Subcutaneous abdominal adipose tissue (tissue), 5 donors: Measurements from ENCODE around the gene NCK2.
"Not testable (repeated sequence)": the region's sequence is repeated elsewhere in the genome, so short reads cannot be mapped to it uniquely, and the experiment has no call there.

Experiments
- H3K27ac ChIP-seq: one replicate; pipeline ENCODE4 v1.7.0; 2013; ENCODE audit warnings: low read depth, mild to moderate bottlenecking, inconsistent platforms, low read length, moderate library complexity
- H3K27me3 ChIP-seq, 5 donors: one replicate each; pipeline ENCODE4 v1.7.0; 2013; ENCODE audit warnings: low read length in 5 of 5, inconsistent platforms in 1 of 5; ENCODE audit not compliant: control insufficient read depth in 5 of 5, insufficient read depth in 4 of 5
- H3K36me3 ChIP-seq, 5 donors: one replicate each; pipeline ENCODE4 v1.7.0; 2013; ENCODE audit warnings: low read length in 5 of 5; ENCODE audit not compliant: control insufficient read depth in 5 of 5, insufficient read depth in 5 of 5
- H3K4me1 ChIP-seq, 5 donors: one replicate each; pipeline ENCODE4 v1.7.0; 2013; ENCODE audit warnings: low read length in 5 of 5, mild to moderate bottlenecking in 3 of 5, moderate library complexity in 1 of 5; ENCODE audit not compliant: control insufficient read depth in 5 of 5, insufficient read depth in 5 of 5
- H3K4me3 ChIP-seq, 5 donors: one replicate each; pipeline ENCODE4 v1.7.0; 2013; ENCODE audit warnings: low read length in 5 of 5, low read depth in 1 of 5
- H3K9ac ChIP-seq, 5 donors: one replicate each; pipeline ENCODE4 v1.7.0; 2013; ENCODE audit warnings: low read length in 5 of 5, mild to moderate bottlenecking in 4 of 5, moderate library complexity in 3 of 5
- H3K9me3 ChIP-seq, 5 donors: one replicate each; pipeline ENCODE4 v1.7.0; 2013; ENCODE audit warnings: low read length in 5 of 5; ENCODE audit not compliant: control insufficient read depth in 5 of 5
- donor health status: healthy.
- donor health status: healthy.
- donor health status: healthy.
- donor health status: healthy.
- donor health status: healthy.

NCK2 gene

DNA sequence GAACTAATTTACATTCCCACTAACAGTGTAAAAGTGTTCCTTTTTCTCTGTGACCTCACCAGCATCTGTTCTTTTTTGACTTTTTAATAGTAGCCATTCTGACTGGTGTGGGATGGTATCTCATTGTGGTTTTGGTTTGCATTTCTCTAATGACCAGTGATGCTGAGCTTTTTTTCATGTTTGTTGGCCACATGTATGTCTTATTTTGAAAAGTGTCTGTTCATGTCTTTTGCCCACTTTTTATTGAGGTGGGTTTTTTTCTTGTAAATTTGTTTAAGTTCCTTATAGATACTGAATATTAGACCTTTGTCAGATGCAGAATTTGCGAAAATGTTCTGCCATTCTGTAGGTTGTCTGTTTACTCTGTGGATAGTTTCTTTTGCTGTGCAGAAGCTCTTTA lies 153.0 kb downstream of the NCK2 start:
- not testable (repeated sequence) for H3K27me3 ChIP-seq, H3K27ac ChIP-seq, H3K4me3 ChIP-seq, H3K9ac ChIP-seq, H3K9me3 ChIP-seq, H3K4me1 ChIP-seq
- H3K36me3 ChIP-seq, result peaks cover 0 to 22% (median 17%) of the 10 kb centered on the region in 5 donors

DNA sequence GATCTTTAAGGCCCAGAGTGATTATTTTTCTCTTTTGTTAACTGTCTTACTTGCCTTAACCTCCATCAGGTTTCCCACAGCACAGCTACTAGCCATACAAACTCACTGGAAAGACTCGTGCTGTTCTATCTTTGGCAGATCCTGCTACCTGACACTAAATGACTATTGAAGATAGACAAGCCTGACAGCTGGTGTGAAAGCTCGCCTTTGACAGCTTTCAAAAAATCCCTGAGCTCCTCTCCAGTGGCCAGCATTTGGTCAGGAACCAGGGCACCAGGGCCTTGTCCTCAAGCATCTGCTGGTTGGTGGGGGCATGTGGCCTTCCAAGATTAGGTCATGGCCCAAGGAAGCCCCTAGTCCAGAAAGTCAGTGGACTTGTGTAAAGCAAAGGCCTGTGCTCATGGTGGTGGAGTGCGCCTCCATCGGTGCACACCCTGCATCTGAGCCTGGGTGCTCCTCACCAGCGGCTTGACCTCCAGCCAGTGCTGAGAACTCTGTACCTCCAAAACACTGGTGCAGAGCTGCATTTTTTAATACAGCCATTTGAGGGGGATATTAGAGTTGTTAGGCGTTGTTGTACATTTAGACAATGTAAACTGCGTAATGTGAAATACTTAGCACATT lies 158.5 kb downstream of the NCK2 start:
- Histone ChIP-seq H3K9ac (no peak overlapping the region), H3K4me3 (no peak overlapping the region), H3K27ac (no peak overlapping the region), H3K27me3 (no peaks in the 10 kb centered on the region), H3K4me1 (peaks cover 0 to 11% (median 8%) of the 10 kb centered on the region in 5 donors), H3K9me3 (peaks cover 0 to 5% (median 0%) of the 10 kb centered on the region in 5 donors), H3K36me3 (no peaks in the 10 kb centered on the region)

DNA sequence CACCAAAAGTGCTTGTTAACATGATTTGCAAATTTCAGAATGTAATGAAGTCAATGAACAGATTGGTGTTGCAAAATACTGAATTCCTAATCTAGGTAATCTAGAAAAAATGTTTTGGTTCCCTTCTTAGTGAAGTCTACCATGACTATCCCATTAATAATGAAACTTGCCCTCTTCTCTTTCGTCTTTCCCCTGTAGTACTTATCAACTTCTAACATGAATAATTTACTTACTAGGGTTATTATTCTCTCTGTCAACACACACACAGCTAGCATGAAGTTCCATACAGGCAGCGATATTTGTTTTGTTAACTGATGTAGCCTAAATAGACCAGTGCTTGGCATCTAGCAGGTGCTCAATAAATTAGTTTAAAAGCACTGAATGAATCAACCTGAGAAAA lies 160.2 kb downstream of the NCK2 start:
- H3K9me3 ChIP-seq, result peaks cover 0 to 5% (median 0%) of the 10 kb centered on the region in 5 donors
- H3K9ac ChIP-seq, result no peak overlapping the region
- H3K27ac ChIP-seq, result no peak overlapping the region
- no peaks in the 10 kb centered on the region for H3K27me3 ChIP-seq
- peaks cover 0 to 11% (median 9%) of the 10 kb centered on the region in 5 donors for H3K4me1 ChIP-seq
- H3K4me3 ChIP-seq, result no peak overlapping the region
- H3K36me3 ChIP-seq, result no peaks in the 10 kb centered on the region

DNA sequence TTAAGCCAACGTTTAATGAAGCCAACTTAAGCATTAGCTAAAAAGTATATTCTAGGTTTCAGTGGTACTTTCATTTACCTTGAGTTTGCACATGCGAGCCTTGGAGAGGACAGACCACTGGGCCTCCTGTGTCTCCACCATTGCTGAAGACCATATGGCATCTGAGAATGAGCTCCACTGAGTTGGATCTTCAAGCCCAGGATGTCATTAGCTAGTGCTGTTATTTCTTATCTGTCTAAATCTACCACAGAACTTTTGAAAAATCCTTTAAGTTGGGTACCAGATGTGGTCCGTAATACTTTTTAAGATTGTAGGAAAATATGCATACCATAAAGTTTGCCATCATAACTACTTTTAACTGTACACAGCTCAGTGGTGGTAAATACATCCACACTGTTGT lies 161.8 kb downstream of the NCK2 start:
- Histone ChIP-seq H3K9me3 (peaks cover 0 to 3% (median 0%) of the 10 kb centered on the region in 5 donors), H3K27ac (no peak overlapping the region), H3K36me3 (no peaks in the 10 kb centered on the region), H3K4me3 (no peak overlapping the region), H3K9ac (no peak overlapping the region), H3K4me1 (peaks cover 0 to 11% (median 9%) of the 10 kb centered on the region in 5 donors), H3K27me3 (no peaks in the 10 kb centered on the region)

DNA sequence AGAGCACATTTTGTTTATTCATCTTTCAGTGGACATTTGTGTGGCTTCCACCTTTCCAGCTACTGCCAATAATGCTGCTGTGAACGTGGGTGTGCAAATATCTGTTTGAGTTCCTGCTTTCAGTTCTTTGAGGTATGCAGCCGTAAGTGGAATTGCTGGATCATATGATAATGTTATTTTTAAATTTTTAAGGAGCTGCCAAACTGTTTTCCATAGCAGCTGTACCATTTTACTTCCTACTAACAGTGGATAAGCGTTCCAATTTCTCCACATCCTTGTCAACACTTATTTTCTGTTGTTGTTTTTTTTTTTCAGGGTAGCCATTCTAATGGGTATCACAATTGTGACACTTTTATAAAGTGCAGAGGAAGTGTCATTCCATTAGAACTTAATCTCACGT lies 162.5 kb downstream of the NCK2 start:
- Histone ChIP-seq H3K27ac (no peak overlapping the region), H3K36me3 (no peaks in the 10 kb centered on the region), H3K9me3 (no peaks in the 10 kb centered on the region), H3K27me3 (no peaks in the 10 kb centered on the region), H3K9ac (no peak overlapping the region), H3K4me3 (no peak overlapping the region), H3K4me1 (peaks cover 0 to 11% (median 9%) of the 10 kb centered on the region in 5 donors)

DNA sequence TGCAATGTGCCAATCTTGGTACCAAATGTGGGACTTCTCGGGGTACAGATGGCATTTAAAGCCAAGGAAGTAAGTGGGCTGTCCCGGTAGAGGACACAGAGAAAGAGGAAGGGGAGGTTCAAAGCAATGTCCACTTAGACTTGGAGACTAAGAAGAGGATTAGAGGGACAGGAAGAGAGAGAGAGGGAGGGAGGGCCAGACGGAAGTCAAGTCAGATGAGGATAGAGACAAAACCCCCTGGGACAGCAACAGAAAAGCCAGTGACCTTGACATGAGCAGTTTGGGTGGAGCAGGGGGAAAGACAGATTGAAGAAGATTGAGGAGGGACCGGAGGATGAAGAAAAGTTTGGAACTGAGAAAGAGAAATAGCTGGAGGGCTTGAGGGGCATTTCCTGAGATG lies 164.5 kb downstream of the NCK2 start:
- Histone ChIP-seq H3K4me1 (peaks cover 0 to 11% (median 9%) of the 10 kb centered on the region in 5 donors), H3K27ac (no peak overlapping the region)

DNA sequence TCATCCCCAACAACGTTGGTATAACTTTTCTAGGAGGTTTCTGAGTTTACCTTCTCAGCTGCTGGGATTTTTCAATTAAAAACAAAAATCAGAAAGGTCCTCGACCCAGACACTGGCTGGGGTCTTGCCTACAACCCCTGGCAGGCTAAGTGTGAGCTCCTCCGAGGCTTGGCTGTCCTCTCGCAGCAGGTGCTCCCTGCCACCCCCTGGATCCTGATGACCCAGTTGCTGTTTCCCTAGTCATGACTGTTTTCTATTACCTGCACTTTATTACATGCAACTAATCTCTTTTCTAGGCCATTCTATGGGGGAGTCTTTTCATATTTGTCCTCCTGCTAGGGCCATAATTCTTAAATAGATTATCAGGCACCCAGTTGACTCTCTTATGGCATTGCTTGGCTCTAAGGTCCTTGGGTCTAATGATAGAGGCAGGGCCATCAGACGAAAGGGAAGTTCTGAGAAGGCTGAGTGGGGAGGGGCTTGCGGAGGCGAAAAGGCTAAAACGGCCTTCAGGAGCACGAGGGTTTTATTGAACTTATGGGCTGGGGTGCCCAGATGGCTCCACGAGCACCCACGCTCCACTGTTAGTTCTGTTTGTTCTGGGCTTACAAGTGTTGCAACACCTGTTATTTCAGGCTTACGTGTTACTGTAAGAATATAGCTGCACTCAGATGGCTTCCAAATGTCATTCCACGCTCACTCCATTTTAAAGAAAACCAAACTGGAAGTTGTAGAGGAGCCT lies 166.0 kb downstream of the NCK2 start:
- Histone ChIP-seq H3K9me3 (peaks cover 4 to 22% (median 19%) of the 10 kb centered on the region in 5 donors), H3K4me3 (no peak overlapping the region), H3K27ac (no peak overlapping the region), H3K36me3 (no peaks in the 10 kb centered on the region), H3K9ac (no peak overlapping the region), H3K27me3 (no peaks in the 10 kb centered on the region), H3K4me1 (peaks cover 0 to 3% (median 1%) of the 10 kb centered on the region in 5 donors)

More for the DNA sequence above, 164.5 kb downstream of the NCK2 start:
- Histone ChIP-seq H3K9ac (no peak overlapping the region), H3K27me3 (no peaks in the 10 kb centered on the region), H3K9me3 (peaks cover 2 to 11% (median 6%) of the 10 kb centered on the region in 5 donors), H3K36me3 (no peaks in the 10 kb centered on the region), H3K4me3 (no peak overlapping the region)

DNA sequence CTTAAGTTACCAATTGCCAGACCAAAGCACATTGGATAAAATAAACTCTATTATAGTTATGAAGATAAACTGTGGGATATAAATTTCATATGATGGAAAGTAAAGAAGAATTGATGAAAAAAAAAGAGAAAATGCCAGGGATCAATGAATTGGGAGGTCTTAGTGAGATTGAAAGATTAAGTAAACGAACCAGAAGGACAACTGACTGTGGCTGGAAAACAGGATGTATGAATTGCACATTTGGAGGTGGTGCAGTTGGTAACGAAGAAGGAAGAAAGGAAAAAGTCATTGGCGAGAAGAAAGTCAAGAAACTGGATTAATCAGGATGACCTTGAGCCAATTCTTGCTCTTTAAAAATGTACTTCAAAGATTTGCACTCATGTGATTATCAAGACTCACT lies 166.7 kb downstream of the NCK2 start:
- Histone ChIP-seq H3K4me3 (no peak overlapping the region), H3K9ac (no peak overlapping the region), H3K36me3 (no peaks in the 10 kb centered on the region), H3K4me1 (peaks cover 0 to 3% (median 0%) of the 10 kb centered on the region in 5 donors), H3K27me3 (no peaks in the 10 kb centered on the region), H3K9me3 (peaks cover 4 to 23% (median 19%) of the 10 kb centered on the region in 5 donors), H3K27ac (no peak overlapping the region)

DNA sequence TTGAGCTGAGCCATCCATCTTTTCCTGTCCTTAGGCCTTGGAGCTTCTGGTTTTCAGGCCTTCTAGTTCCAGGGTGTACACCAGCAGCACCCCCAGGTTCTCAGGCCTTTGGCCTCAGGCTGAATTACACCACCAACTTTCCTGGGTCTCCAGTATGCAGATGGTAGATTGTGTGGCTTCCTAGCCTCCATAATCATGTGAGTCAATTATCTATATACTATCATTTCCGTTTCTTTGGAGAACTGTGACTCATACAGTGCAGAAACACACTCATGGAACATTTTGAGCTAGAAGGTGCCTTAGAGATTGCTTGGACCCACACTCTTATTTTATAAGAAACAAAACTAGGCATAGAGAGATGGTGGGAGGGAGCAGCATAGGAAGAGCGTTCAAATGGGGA lies 167.4 kb downstream of the NCK2 start:
- H3K27me3 ChIP-seq, result no peaks in the 10 kb centered on the region
- H3K4me3 ChIP-seq, result no peak overlapping the region
- no peak overlapping the region for H3K9ac ChIP-seq
- no peaks in the 10 kb centered on the region for H3K36me3 ChIP-seq
- peaks cover 4 to 23% (median 19%) of the 10 kb centered on the region in 5 donors for H3K9me3 ChIP-seq
- no peak overlapping the region for H3K27ac ChIP-seq
- peaks cover 0 to 3% (median 0%) of the 10 kb centered on the region in 5 donors for H3K4me1 ChIP-seq

DNA sequence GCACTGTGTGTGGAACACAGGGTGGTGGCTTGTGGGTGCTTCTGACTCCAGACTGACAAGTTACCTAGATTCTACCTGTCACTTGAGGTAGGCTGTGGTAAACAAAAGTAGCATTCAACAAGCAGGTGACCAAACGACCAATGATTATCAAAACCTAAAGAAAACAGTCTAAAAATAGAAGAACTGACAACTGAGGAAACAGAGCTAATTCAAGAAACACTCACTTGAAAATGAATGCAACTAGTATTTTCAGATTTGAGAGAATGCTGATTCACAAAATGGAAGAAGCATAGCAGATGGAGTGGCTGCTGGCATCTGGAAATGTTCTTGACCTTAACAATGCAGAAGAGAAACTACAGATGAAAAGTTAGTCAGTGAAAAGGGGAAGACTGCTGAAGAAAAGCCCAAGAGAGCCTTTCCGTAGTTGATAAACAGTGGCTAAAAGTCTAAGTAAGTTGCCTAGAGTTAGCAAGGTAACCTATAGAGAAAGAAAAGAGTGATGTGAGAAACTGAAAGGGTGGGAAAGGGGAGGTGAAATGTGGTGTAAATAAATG lies 170.4 kb downstream of the NCK2 start:
- Histone ChIP-seq H3K4me3 (peak overlapping the region in 1 of 5 donors; percentile 3), H3K27me3 (no peaks in the 10 kb centered on the region), H3K27ac (no peak overlapping the region), H3K9me3 (peaks cover 4 to 23% (median 19%) of the 10 kb centered on the region in 5 donors), H3K36me3 (no peaks in the 10 kb centered on the region), H3K9ac (no peak overlapping the region), H3K4me1 (peaks cover 0 to 17% (median 3%) of the 10 kb centered on the region in 5 donors)
